Prostate gland (tissue), 2 donors: Measurements from ENCODE around the gene SETBP1.

Experiments used
- CTCF ChIP-seq, 4 experiments: fragments of 200-600 bp in 2 of 4; fragments of 450-650 bp in 2 of 4; sonication (generic) in 2 of 4; IDR thresholded peaks; 1 replicate in 3 of 4; 2 replicates in 1 of 4; pipeline ENCODE4 v1.5.1; 2016 to 2019; ENCODE audit warnings: antibody characterized with exemption in 4 of 4, mild to moderate bottlenecking in 2 of 4, moderate library complexity in 2 of 4
- POLR2AphosphoS5 ChIP-seq: sonication (generic); formaldehyde crosslinking; IDR thresholded peaks from one replicate; pipeline ENCODE4 v1.6.1; 2017; ENCODE audit warnings: antibody characterized with exemption

GRCh38 chr18:44837482-44838180 is 156.9 kb downstream of the SETBP1 start:
- no peak for TF ChIP-seq CTCF (IDR thresholded peaks at IDR 0.05)
- TF ChIP-seq POLR2AphosphoS5, result no peak
